B cell (primary cell): ENCODE results near the gene HNRNPAB. TPM values are rescaled to one million over a fixed set of nuclear protein-coding genes. Genes with fewer than 3 reads are reported as not detected.

ENCODE experiments used
- ATAC-seq: fragments of 200-7000 bp; cut with Tn5 transposase; one replicate; pipeline ENCODE4 v1.10.0; 2021; ENCODE audit warnings: low read depth, mild to moderate bottlenecking, moderate number of reproducible peaks, moderate library complexity
- CTCF ChIA-PET: fragments of 350-600 bp; sonication (Branson Sonifier 250); formaldehyde crosslinking; loops from one replicate; lab custom pipeline; 2021; ENCODE audit warnings: antibody characterized with exemption, inconsistent platforms; lab: Charles Lee
- POLR2A ChIA-PET: fragments of 350-600 bp; sonication (Branson Sonifier 250); formaldehyde crosslinking; loops from one replicate; lab custom pipeline; 2021; ENCODE audit warnings: antibody characterized with exemption; lab: Charles Lee
- DNase-seq: peaks from one replicate; pipeline ENCODE4 v3.0.0; 2013
- H2AFZ ChIP-seq: 2 replicates; pipeline ENCODE4 v1.6.1; 2012; ENCODE audit warnings: mild to moderate bottlenecking, low read depth, low read length; ENCODE audit not compliant: insufficient read depth, poor library complexity, severe bottlenecking
- H3K27ac ChIP-seq, 2 donors: 1 replicate in 1 of 2; 2 replicates in 1 of 2; pipeline ENCODE4 v1.5.1; 2012 to 2013; ENCODE audit warnings: low read length in 2 of 2, mild to moderate bottlenecking in 2 of 2, moderate library complexity in 1 of 2
- H3K27me3 ChIP-seq, 4 experiments: fragments of 200-600 bp in 1 of 4; sonication (generic) in 1 of 4; replicated peaks in 1 of 4; 1 replicate in 2 of 4; 2 replicates in 2 of 4; pipeline versions ENCODE4 v1.6.1 to v1.7.0; 2013 to 2016; ENCODE audit warnings: low read length in 3 of 4, mild to moderate bottlenecking in 2 of 4, mixed read lengths in 1 of 4, moderate library complexity in 1 of 4; ENCODE audit not compliant: insufficient read depth in 4 of 4, control insufficient read depth in 3 of 4; ENCODE audit errors: control extremely low read depth in 1 of 4
- H3K36me3 ChIP-seq, 2 experiments: replicated peaks in 1 of 2; 1 replicate in 1 of 2; 2 replicates in 1 of 2; pipeline versions ENCODE4 v1.6.1 to v1.7.1; 2013; ENCODE audit warnings: low read length in 1 of 2; ENCODE audit not compliant: insufficient read depth in 2 of 2, control insufficient read depth in 1 of 2; ENCODE audit errors: control extremely low read depth in 1 of 2, extremely low read depth in 1 of 2
- H3K4me1 ChIP-seq, 2 donors: fragments of 200-600 bp in 1 of 2; sonication (generic) in 1 of 2; 1 replicate in 1 of 2; 2 replicates in 1 of 2; pipeline versions ENCODE4 v1.5.1 to v1.6.1; 2013 to 2017; ENCODE audit warnings: low read length in 2 of 2; ENCODE audit not compliant: control insufficient read depth in 2 of 2, insufficient read depth in 2 of 2
- H3K4me2 ChIP-seq: replicated peaks from 2 replicates; pipeline ENCODE3; 2012; ENCODE audit warnings: mild to moderate bottlenecking, low read depth, low read length; ENCODE audit not compliant: poor library complexity, severe bottlenecking
- H3K4me3 ChIP-seq, 5 experiments: fragments of 200-600 bp in 1 of 5; sonication (generic) in 1 of 5; 1 replicate in 3 of 5; 2 replicates in 2 of 5; pipeline versions ENCODE4 v1.5.1 to v1.7.0; 2011 to 2016; ENCODE audit warnings: low read length in 4 of 5, mild to moderate bottlenecking in 4 of 5, low read depth in 2 of 5, control low read depth in 1 of 5, moderate library complexity in 1 of 5; ENCODE audit not compliant: insufficient read depth in 1 of 5; ENCODE audit errors: control extremely low read depth in 1 of 5, extremely low read depth in 1 of 5
- H3K79me2 ChIP-seq: fragments of 200-600 bp; sonication (generic); one replicate; pipeline ENCODE4 v1.6.0; 2016; ENCODE audit warnings: low read length; ENCODE audit not compliant: control insufficient read depth, insufficient read depth
- H3K9ac ChIP-seq: fragments of 200-600 bp; sonication (generic); 2 replicates; pipeline ENCODE4 v1.6.1; 2017; ENCODE audit warnings: mild to moderate bottlenecking, low read length, moderate library complexity
- H3K9me3 ChIP-seq, 3 donors: one replicate each; pipeline versions ENCODE4 v1.6.1 to v1.7.1; 2013; ENCODE audit warnings: low read length in 2 of 3; ENCODE audit not compliant: control insufficient read depth in 2 of 3, insufficient read depth in 1 of 3; ENCODE audit errors: control extremely low read depth in 1 of 3
- H4K20me1 ChIP-seq: 2 replicates; pipeline ENCODE4 v1.6.0; 2012; ENCODE audit warnings: mild to moderate bottlenecking, low read length; ENCODE audit not compliant: insufficient read depth, control insufficient read depth, poor library complexity, severe bottlenecking
- H3K27ac Mint-ChIP-seq: one replicate; pipeline ENCODE4 v1.8.0; 2021; ENCODE audit warnings: mixed read lengths
- H3K27me3 Mint-ChIP-seq: one replicate; pipeline ENCODE4 v1.8.0; 2021; ENCODE audit warnings: mixed read lengths
- H3K4me1 Mint-ChIP-seq: one replicate; pipeline ENCODE4 v1.8.0; 2021; ENCODE audit warnings: mixed read lengths
- H3K4me3 Mint-ChIP-seq: one replicate; pipeline ENCODE4 v1.8.0; 2021; ENCODE audit warnings: mixed read lengths
- H3K9me3 Mint-ChIP-seq: one replicate; pipeline ENCODE4 v1.8.0; 2022; ENCODE audit warnings: mixed read lengths; ENCODE audit not compliant: insufficient read depth
- CTCF ChIP-seq: fragments of 200-600 bp; IDR thresholded peaks from one replicate; pipeline ENCODE4 v1.8.0; 2022; ENCODE audit warnings: antibody characterized with exemption, mild to moderate bottlenecking
- EZH2 ChIP-seq: IDR thresholded peaks from 2 replicates; pipeline ENCODE4 v1.6.1; 2012; ENCODE audit warnings: borderline replicate concordance, low read depth, mild to moderate bottlenecking, moderate library complexity, low read length; ENCODE audit not compliant: insufficient read depth, poor library complexity, severe bottlenecking
- WGBS: methylation state at CpG from one replicate; pipeline ENCODE4 v1.1.5; 2013; ENCODE audit warnings: missing lambda C conversion rate; ENCODE audit not compliant: insufficient coverage; 5-methylcytosine and 5-hydroxymethylcytosine counted together
- intact Hi-C: fragments of 100-400 bp; cut with micrococcal nuclease; formaldehyde crosslinking; loops from one replicate; pipeline ENCODE4 v1.10.0; 2022
- polyA plus RNA-seq: library from polyadenylated mRNA; depleted of rRNA; stranded (reverse); fragments of >200 nt; gene quantifications from 2 replicates; pipeline ENCODE4 v1.2.3, GENCODE V29; 2012
- total RNA-seq, 2 donors: library from RNA; stranded (reverse); fragments of 120-200 nt in 1 of 2; gene quantifications; 1 replicate in 1 of 2; 2 replicates in 1 of 2; pipeline versions ENCODE4 v1.2.3 to v1.2.4, GENCODE V29; 2013 to 2022

Gene HNRNPAB
- total and polyA plus RNA-seq, 2 donors (not counting 1 experiment from before 2014, with no cell fraction given), result 25.1 to 75.1 TPM

- Histone ChIP-seq H4K20me1 (no peaks in the 10 kb centered on the region), H2AFZ (no peak overlapping the region), H3K4me2 (no peak overlapping the region), H3K79me2 (no peaks in the 10 kb centered on the region), H3K27ac (no peak overlapping the region), H3K4me3 (no peak overlapping the region), H3K9ac (no peak overlapping the region), H3K4me1 (no peaks in the 10 kb centered on the region), H3K36me3 (no peaks in the 10 kb centered on the region), H3K27me3 (no peaks in the 10 kb centered on the region), H3K9me3 (no peaks in the 10 kb centered on the region)
- ATAC-seq, result no peak
- Mint-ChIP-seq H3K9me3 (no peaks in the 10 kb centered on the region), H3K4me3 (no peak overlapping the region), H3K27ac (no peak overlapping the region), H3K27me3 (peaks cover 17% of the 10 kb centered on the region), H3K4me1 (peaks cover 7% of the 10 kb centered on the region)
- no peak for DNase-seq
- intact Hi-C loops, result no loop called here
- CTCF ChIA-PET, result no interaction called here
- POLR2A ChIA-PET, result no interaction called here
- 69% methylated on average over 5 of the region's 6 CpGs for WGBS
- TF ChIP-seq EZH2 (no peak), CTCF (no peak)
Observed at GRCh38 chr5:178186427-178186826, 17.9 kb upstream of the HNRNPAB start.

DNA sequence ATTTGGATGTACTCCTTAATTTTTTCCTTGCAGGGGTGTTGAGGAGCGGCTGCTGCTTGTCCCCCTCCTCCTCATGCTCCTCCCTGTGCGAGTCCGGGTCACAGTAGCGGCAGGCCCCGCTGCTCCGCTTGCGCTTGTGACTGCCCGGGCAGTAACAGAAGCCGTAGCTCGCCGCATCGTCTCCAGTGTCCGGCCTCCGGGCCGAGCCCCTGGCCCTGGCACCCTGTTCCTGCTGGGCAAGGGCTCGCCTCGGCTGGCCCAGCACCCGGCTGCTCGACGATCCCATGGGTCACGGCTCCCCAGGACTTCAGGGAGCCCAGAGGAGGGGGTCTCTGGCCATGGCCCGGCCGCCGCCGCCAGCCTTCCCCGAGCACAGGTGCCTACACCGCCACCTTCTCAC is 17.3 kb upstream of the HNRNPAB start, which contains the start of gene GMCL2:
TSS of gene GMCL2 (minus strand) at position 358 of the 400 bp plus-strand sequence. CDS start at position 286, 72 bp downstream.
- POLR2A ChIA-PET, result no interaction called here
- Histone ChIP-seq H3K36me3 (no peaks in the 10 kb centered on the region), H2AFZ (no peak within 1 kb of the TSS), H3K4me2 (no peak within 1 kb of the TSS), H3K79me2 (no peaks in the 10 kb centered on the region), H3K9ac (no peak within 1 kb of the TSS), H3K4me1 (no peaks in the 10 kb centered on the region), H4K20me1 (no peaks in the 10 kb centered on the region), H3K27ac (no peak within 1 kb of the TSS), H3K27me3 (no peaks in the 10 kb centered on the region), H3K4me3 (no peak within 1 kb of the TSS), H3K9me3 (no peaks in the 10 kb centered on the region)
- Mint-ChIP-seq H3K27me3 (peaks cover 19% of the 10 kb centered on the region), H3K4me1 (peaks cover 6% of the 10 kb centered on the region), H3K4me3 (no peak within 1 kb of the TSS), H3K27ac (no peak within 1 kb of the TSS), H3K9me3 (no peaks in the 10 kb centered on the region)
- 94% methylated on average over 22 of the region's 27 CpGs for WGBS
- ATAC-seq (no peak), DNase-seq (no peak)
- TF ChIP-seq EZH2 (no peak), CTCF (no peak)
- CTCF ChIA-PET, result no interaction called here
- intact Hi-C loops, result no loop called here
